GM23338 (cell line): ENCODE results near the gene PTPN21. TPM values are rescaled to one million over a fixed set of nuclear protein-coding genes. Genes with fewer than 3 reads are reported as not detected.

Experiments used
- ATAC-seq: fragments of 200-7000 bp; cut with Tn5 transposase; 3 replicates; pipeline ENCODE4 v1.9.1; 2020
- DNase-seq: peaks from one replicate; pipeline ENCODE4 v3.0.0-alpha.2; 2015; ENCODE audit warnings: low spot score
- H2AFZ ChIP-seq: fragments of 200-600 bp; sonication (generic); 2 replicates; pipeline ENCODE4 v1.8.0; 2016; ENCODE audit warnings: antibody characterized with exemption, mild to moderate bottlenecking, moderate library complexity
- H3F3A ChIP-seq: fragments of 200-600 bp; sonication (generic); replicated peaks from 2 replicates; pipeline ENCODE4 v1.8.0; 2017; ENCODE audit warnings: antibody characterized with exemption, mixed run types, low read depth
- H3K27ac ChIP-seq: fragments of 200-600 bp; sonication (generic); 2 replicates; pipeline ENCODE4 v1.6.1; 2016; ENCODE audit warnings: low read depth
- H3K27me3 ChIP-seq: fragments of 200-600 bp; sonication (generic); 2 replicates; pipeline ENCODE4 v1.8.0; 2016; ENCODE audit warnings: mild to moderate bottlenecking, mixed run types, moderate library complexity; ENCODE audit not compliant: insufficient read depth
- H3K36me3 ChIP-seq: fragments of 200-600 bp; sonication (generic); 2 replicates; pipeline ENCODE4 v1.8.0; 2016; ENCODE audit warnings: mild to moderate bottlenecking; ENCODE audit not compliant: insufficient read depth
- H3K4me1 ChIP-seq: fragments of 200-600 bp; sonication (generic); 2 replicates; pipeline ENCODE4 v1.8.0; 2016; ENCODE audit warnings: mild to moderate bottlenecking, moderate library complexity; ENCODE audit not compliant: insufficient read depth
- H3K4me2 ChIP-seq: fragments of 200-600 bp; sonication (generic); 2 replicates; pipeline ENCODE4 v1.7.1; 2017; ENCODE audit warnings: mixed run types
- H3K4me3 ChIP-seq: fragments of 200-600 bp; sonication (generic); 2 replicates; pipeline ENCODE4 v1.6.1; 2016; ENCODE audit warnings: mixed run types
- H3K79me2 ChIP-seq: fragments of 200-600 bp; sonication (generic); replicated peaks from 2 replicates; pipeline ENCODE4 v1.8.0; 2017; ENCODE audit warnings: mild to moderate bottlenecking; ENCODE audit not compliant: insufficient read depth
- H3K9me2 ChIP-seq: fragments of 200-600 bp; sonication (generic); 2 replicates; pipeline ENCODE4 v1.8.0; 2017; ENCODE audit not compliant: insufficient read depth
- H4K20me1 ChIP-seq: fragments of 200-600 bp; sonication (generic); replicated peaks from 2 replicates; pipeline ENCODE4 v1.8.0; 2017; ENCODE audit warnings: mild to moderate bottlenecking; ENCODE audit not compliant: insufficient read depth
- H3K27ac Mint-ChIP-seq: 2 replicates; pipeline ENCODE4 v1.8.0; 2020; ENCODE audit warnings: inconsistent platforms, mild to moderate bottlenecking, moderate library complexity, mixed read lengths
- H3K27me3 Mint-ChIP-seq: 3 replicates; pipeline ENCODE4 v1.8.0; 2022; ENCODE audit warnings: low read depth, mild to moderate bottlenecking, moderate library complexity, mixed read lengths, inconsistent platforms; ENCODE audit not compliant: insufficient read depth, poor library complexity
- H3K36me3 Mint-ChIP-seq: 3 replicates; pipeline ENCODE4 v1.8.0; 2021; ENCODE audit warnings: low read depth, mild to moderate bottlenecking, inconsistent platforms, moderate library complexity, mixed read lengths
- H3K4me1 Mint-ChIP-seq: 3 replicates; pipeline ENCODE4 v1.8.0; 2020; ENCODE audit warnings: mild to moderate bottlenecking, inconsistent platforms, mixed read lengths
- H3K4me3 Mint-ChIP-seq: 3 replicates; pipeline ENCODE4 v1.8.0; 2021; ENCODE audit warnings: moderate library complexity, mild to moderate bottlenecking, inconsistent platforms, mixed read lengths
- H3K9me3 Mint-ChIP-seq: 3 replicates; pipeline ENCODE4 v1.8.0; 2020; ENCODE audit warnings: moderate library complexity, mild to moderate bottlenecking, inconsistent platforms, mixed read lengths
- ETS1 ChIP-seq: IDR thresholded peaks from 2 replicates; pipeline ENCODE4 v1.6.1; 2016; ENCODE audit warnings: antibody characterized with exemption
- EZH2phosphoT487 ChIP-seq: fragments of 200-600 bp; sonication (generic); IDR thresholded peaks from one replicate; pipeline ENCODE4 v1.8.1; 2018; ENCODE audit warnings: antibody characterized with exemption; ENCODE audit not compliant: unreplicated experiment
- JUNB ChIP-seq: IDR thresholded peaks from one replicate; pipeline ENCODE4 v1.6.1; 2016; ENCODE audit warnings: antibody characterized with exemption; ENCODE audit not compliant: unreplicated experiment
- NANOG ChIP-seq: IDR thresholded peaks from 2 replicates; pipeline ENCODE4 v1.6.1; 2016; ENCODE audit warnings: antibody characterized with exemption, borderline replicate concordance
- POLR2AphosphoS5 ChIP-seq: IDR thresholded peaks from 2 replicates; pipeline ENCODE4 v1.6.1; 2016; ENCODE audit warnings: antibody characterized with exemption, low read depth
- REST ChIP-seq: IDR thresholded peaks from one replicate; pipeline ENCODE4 v1.6.1; 2018; ENCODE audit warnings: antibody characterized with exemption; ENCODE audit not compliant: unreplicated experiment
- STAT1 ChIP-seq: IDR thresholded peaks from one replicate; pipeline ENCODE4 v1.6.1; 2016; ENCODE audit warnings: antibody characterized with exemption; ENCODE audit not compliant: unreplicated experiment
- polyA plus RNA-seq: library from polyadenylated mRNA; unstranded; fragments of >200 nt; fragmentation: Nextera tagmentation; extraction: Ambion mirVana; gene quantifications from 2 replicates; pipeline ENCODE4 v1.2.1, GENCODE V29; 2016
- total RNA-seq: library from RNA; depleted of rRNA; stranded (reverse); fragments of >200 nt; shearing (Covaris generic); gene quantifications from 2 replicates; pipeline ENCODE4 v1.2.3, GENCODE V29; 2014
- TF ChIP-seq, protein P1 (sequence below): fragments of 250-450 bp; sonication (Bioruptor Pico); IDR thresholded peaks from 2 replicates; pipeline ENCODE4 v1.5.0; 2020; ENCODE audit warnings: mild to moderate bottlenecking, moderate library complexity

Gene PTPN21
- total and polyA plus RNA-seq, 2 experiments from 2014 or later = 2.7 to 5.6 TPM

GRCh38 chr14:88505621-88506020 is 49.2 kb downstream of the PTPN21 start:
- no peak overlapping the region for H3K4me3 Mint-ChIP-seq
- no peaks in the 10 kb centered on the region for H3K9me3 Mint-ChIP-seq

More at GRCh38 chr14:88505621-88506020, 49.2 kb downstream of the PTPN21 start:
- Mint-ChIP-seq H3K27ac (no peak overlapping the region), H3K36me3 (no peaks in the 10 kb centered on the region), H3K27me3 (no peaks in the 10 kb centered on the region), H3K4me1 (no peaks in the 10 kb centered on the region)
- Histone ChIP-seq H3K4me2 (no peak overlapping the region), H3K36me3 (no peaks in the 10 kb centered on the region), H3K4me3 (no peak overlapping the region), H3K9me2 (no peaks in the 10 kb centered on the region), H2AFZ (no peak overlapping the region), H3F3A (no peaks in the 10 kb centered on the region), H4K20me1 (no peaks in the 10 kb centered on the region), H3K79me2 (no peaks in the 10 kb centered on the region), H3K27ac (no peak overlapping the region), H3K4me1 (no peaks in the 10 kb centered on the region), H3K27me3 (no peaks in the 10 kb centered on the region)
- no peak for DNase-seq
- ATAC-seq = no peak
- no peak for TF ChIP-seq JUNB
- no peak for TF ChIP-seq NANOG
- TF ChIP-seq POLR2AphosphoS5 = no peak
- no peak for TF ChIP-seq STAT1
- TF ChIP-seq ETS1 = no peak
- no peak for TF ChIP-seq EZH2phosphoT487
- TF ChIP-seq, protein P1, sequence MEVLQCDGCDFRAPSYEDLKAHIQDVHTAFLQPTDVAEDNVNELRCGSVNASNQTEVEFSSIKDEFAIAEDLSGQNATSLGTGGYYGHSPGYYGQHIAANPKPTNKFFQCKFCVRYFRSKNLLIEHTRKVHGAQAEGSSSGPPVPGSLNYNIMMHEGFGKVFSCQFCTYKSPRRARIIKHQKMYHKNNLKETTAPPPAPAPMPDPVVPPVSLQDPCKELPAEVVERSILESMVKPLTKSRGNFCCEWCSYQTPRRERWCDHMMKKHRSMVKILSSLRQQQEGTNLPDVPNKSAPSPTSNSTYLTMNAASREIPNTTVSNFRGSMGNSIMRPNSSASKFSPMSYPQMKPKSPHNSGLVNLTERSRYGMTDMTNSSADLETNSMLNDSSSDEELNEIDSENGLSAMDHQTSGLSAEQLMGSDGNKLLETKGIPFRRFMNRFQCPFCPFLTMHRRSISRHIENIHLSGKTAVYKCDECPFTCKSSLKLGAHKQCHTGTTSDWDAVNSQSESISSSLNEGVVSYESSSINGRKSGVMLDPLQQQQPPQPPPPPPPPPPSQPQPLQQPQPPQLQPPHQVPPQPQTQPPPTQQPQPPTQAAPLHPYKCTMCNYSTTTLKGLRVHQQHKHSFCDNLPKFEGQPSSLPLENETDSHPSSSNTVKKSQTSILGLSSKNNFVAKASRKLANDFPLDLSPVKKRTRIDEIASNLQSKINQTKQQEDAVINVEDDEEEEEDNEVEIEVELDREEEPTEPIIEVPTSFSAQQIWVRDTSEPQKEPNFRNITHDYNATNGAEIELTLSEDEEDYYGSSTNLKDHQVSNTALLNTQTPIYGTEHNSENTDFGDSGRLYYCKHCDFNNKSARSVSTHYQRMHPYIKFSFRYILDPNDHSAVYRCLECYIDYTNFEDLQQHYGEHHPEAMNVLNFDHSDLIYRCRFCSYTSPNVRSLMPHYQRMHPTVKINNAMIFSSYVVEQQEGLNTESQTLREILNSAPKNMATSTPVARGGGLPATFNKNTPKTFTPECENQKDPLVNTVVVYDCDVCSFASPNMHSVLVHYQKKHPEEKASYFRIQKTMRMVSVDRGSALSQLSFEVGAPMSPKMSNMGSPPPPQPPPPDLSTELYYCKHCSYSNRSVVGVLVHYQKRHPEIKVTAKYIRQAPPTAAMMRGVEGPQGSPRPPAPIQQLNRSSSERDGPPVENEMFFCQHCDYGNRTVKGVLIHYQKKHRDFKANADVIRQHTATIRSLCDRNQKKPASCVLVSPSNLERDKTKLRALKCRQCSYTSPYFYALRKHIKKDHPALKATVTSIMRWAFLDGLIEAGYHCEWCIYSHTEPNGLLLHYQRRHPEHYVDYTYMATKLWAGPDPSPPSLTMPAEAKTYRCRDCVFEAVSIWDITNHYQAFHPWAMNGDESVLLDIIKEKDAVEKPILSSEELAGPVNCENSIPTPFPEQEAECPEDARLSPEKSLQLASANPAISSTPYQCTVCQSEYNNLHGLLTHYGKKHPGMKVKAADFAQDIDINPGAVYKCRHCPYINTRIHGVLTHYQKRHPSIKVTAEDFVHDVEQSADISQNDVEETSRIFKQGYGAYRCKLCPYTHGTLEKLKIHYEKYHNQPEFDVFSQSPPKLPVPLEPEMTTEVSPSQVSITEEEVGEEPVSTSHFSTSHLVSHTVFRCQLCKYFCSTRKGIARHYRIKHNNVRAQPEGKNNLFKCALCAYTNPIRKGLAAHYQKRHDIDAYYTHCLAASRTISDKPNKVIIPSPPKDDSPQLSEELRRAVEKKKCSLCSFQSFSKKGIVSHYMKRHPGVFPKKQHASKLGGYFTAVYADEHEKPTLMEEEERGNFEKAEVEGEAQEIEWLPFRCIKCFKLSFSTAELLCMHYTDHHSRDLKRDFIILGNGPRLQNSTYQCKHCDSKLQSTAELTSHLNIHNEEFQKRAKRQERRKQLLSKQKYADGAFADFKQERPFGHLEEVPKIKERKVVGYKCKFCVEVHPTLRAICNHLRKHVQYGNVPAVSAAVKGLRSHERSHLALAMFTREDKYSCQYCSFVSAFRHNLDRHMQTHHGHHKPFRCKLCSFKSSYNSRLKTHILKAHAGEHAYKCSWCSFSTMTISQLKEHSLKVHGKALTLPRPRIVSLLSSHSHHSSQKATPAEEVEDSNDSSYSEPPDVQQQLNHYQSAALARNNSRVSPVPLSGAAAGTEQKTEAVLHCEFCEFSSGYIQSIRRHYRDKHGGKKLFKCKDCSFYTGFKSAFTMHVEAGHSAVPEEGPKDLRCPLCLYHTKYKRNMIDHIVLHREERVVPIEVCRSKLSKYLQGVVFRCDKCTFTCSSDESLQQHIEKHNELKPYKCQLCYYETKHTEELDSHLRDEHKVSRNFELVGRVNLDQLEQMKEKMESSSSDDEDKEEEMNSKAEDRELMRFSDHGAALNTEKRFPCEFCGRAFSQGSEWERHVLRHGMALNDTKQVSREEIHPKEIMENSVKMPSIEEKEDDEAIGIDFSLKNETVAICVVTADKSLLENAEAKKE (CRISPR knock-in tag) = no peak
- TF ChIP-seq REST = no peak
